ENCODE data around the gene SIDT2.
"Not testable (repeated sequence)": the region's sequence is repeated elsewhere in the genome, so short reads cannot be mapped to it uniquely, and the experiment has no call there.

The SIDT2 gene

DNA sequence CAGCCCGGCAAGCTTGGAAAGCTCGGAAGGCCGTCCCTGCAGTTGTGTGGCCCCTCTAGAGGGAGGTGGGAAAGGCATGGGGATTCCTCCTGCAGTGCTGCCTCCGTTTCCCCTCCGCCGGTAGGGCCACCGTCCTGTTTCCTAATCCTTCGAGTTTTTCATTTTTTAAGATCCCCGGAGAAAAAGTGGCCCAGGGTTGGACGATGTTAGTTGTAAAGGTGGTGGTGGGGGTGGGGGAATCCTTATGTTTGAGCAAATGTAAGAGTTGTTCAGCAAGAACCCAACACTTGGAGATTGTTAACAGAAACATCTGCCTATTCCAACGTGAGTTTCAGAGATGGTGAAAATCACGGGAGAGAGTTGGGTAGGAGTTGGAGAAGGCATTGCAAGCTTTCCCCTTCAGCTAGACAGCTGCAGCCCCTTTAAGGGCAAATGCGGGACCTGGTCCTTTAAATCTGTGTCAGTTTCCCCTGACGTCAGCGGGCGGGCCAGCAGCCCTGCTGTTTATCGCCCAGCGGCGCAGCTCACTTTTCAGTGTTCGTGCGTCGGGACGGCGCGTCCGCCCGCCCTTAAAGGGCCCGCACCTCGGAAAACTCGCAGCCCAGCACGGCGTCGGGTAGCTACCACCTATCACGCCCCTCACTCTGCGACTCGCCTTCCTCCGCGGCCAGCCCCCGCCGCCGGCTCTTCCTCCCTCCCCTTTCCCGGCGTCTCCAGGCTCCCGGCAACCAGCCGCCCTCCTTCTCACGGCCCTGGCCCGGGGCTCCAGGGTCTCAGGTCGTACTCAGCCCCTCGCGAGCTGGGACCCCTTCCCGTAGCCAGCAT is at the start of gene SIDT2:
Gene SIDT2, plus strand, starts transcription at position 534 of the 825 bp plus-strand sequence. CDS start 521 bp downstream, outside the sequence.
- DNase-seq = peak; percentile 61

DNA sequence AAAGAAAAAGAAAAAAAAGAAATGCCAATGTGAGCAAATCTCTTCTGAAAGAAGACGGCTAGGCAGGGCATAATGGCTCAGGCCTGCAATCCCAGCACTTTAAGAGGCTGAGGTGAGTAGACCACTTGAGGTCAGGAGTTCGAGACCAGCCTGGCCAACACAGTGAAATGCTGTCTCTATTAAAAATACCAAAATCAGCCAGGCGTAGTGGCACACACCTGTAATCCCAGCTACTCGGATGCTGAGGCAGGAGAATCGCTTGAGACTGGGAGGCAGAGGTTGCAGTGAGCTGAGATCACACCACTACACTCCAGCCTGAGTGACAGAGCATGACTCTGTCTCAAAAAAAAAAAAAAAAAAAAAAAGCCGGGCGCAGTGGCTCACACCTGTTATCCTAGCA is 48.1 kb upstream of the SIDT2 start:
- not testable (repeated sequence) for DNase-seq

DNA sequence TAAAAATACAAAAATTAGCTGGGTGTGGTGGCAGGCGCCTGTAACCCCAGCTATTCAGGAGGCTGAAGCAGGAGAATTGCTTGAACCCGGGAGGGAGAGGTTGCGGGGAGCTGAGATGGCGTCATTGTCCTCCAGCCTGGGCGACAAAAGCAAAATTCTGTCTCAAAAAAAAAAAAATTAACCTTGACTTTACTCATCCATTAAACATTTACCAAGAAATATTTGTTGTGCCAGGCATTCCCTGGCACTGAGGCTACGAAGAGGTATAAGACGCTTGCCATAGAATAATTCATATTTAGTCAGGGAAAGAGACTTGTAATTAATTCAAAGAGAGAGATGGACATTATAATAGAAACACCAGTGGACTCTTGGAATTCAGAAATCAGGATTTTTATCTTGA is 47.7 kb upstream of the SIDT2 start:
- no peak for DNase-seq

DNA sequence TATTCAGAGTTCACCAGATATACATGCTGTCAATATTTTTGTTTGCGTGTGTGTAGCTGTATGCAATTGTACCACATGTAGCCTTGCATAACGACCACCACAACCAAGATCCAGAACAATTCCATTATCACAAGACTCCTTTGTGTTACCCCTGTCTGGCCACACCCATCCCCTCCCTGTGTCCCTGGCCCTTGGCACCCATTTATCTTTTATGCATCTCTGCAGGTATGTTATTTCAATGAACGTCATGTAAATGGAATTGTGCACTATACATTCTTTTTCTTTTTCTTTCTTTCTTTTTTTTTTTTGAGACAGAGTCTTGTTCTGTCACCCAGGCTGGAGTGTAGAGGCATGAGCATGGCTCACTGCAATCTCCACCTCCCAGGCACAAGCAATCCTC is 44.1 kb upstream of the SIDT2 start:
- DNase-seq = no peak

DNA sequence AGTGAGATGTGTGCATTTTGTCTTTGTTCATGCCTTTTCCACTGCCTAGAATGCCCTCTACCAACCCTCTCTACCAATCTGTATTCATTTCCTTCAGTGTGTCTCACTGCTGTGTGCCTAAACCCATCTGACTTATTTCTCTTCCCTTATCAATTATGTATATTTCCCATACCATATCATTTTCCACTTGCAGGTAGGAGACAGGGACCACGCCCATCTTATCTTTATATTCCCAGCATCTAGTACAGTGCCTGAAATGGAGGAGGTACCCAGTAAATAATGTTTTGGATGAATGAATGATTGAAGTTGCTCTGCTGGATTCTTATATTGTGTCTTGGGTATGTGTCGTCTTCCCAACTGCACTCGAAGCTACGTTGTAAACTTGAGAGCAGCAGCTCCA is 43.6 kb upstream of the SIDT2 start:
- DNase-seq = not testable (repeated sequence)

DNA sequence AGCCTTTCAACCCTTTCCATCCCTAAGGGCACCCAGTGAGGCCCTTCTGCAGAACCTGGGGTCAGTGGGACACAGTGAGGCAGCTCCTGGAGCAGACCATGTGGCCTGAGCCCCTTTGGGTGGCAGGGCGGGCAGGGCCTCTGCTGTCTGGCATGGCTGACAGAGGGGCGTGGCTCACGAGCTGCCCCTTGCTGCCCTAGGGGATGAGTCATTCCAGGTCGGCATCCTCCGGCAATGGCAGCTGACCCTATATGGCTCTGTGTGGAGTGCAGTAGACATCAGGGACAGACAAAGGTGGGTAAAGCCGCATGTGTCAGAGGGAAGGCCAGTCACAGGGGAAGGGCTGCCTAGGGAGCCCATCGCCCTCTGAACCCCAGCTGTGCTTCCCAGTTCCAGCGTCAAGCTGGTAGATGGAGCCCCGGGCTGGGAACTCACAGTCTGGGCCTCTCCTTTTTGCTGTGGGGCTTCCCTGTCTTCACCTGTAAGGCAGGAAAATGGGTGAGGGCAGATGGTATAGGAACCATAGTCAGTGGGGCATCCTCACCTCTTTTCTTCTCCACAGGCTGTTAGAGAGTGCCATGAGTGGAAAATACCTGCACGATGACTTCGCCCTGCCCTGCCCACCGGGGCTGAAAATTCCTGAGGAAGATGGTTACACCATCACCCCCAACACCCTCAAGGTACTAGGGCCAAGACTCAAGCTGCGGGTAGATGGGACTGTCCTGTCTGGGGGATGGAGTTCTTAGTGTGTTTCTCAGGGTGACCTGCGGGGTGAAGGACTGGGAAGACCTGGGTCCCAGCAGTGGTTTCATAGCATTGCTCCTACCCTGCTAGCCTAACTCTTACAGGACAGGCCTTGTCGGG is 41.1 kb upstream of the SIDT2 start:
- not testable (repeated sequence) for DNase-seq

DNA sequence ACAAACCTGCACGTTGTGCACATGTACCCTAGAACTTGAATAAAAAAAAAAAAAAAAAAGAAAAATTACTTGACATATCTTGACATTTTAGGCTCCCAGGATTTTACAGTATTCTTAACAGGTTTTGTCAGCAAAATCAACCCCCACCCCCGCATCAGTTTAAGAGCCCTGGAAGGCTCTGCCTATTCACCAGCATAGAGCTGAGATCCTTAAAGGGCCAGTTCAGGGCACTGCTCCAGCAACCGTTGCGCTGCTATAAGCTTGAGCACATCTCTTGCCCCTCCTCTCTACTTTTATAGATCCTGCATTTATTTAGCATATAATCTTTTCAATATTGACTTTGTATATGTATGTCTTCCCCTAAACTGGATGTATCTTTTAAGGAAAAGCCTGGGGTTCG is 35.2 kb upstream of the SIDT2 start:
- no peak for DNase-seq

DNA sequence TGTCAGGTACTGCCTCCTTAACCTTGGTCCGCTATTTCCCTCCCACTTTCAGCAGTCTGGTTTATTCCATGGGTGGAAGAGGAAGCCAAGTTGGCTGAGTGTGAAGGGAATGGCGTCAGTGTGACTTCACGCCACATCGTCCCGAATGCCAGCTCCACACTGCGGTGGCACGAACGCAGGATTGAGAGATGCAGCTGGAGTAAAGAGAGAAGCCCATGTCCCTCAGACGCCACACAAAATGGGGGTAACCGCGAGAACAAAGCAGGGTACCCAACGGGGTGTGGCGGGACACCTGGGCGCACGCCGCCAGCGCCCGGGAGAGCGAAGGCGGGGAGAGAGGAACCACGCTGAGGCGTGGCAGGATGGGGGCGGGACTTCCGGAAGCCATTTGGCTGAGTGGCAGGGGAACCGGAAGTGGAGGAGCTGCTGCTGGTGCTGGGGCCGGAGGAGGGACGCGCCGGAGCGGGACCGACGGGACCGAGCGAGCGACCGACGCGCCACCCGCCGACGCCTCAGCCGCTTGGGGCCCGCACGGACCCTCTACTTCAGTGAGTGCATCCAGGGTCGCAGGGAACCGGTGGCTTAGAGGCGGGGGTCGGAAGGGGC is 34.6 kb upstream of the SIDT2 start, which contains the start of gene PAFAH1B2:
Gene PAFAH1B2, plus strand, starts transcription at position 417 of the 606 bp plus-strand sequence. CDS start 8,161 bp downstream, outside the sequence.
- peak; percentile 59 for DNase-seq

DNA sequence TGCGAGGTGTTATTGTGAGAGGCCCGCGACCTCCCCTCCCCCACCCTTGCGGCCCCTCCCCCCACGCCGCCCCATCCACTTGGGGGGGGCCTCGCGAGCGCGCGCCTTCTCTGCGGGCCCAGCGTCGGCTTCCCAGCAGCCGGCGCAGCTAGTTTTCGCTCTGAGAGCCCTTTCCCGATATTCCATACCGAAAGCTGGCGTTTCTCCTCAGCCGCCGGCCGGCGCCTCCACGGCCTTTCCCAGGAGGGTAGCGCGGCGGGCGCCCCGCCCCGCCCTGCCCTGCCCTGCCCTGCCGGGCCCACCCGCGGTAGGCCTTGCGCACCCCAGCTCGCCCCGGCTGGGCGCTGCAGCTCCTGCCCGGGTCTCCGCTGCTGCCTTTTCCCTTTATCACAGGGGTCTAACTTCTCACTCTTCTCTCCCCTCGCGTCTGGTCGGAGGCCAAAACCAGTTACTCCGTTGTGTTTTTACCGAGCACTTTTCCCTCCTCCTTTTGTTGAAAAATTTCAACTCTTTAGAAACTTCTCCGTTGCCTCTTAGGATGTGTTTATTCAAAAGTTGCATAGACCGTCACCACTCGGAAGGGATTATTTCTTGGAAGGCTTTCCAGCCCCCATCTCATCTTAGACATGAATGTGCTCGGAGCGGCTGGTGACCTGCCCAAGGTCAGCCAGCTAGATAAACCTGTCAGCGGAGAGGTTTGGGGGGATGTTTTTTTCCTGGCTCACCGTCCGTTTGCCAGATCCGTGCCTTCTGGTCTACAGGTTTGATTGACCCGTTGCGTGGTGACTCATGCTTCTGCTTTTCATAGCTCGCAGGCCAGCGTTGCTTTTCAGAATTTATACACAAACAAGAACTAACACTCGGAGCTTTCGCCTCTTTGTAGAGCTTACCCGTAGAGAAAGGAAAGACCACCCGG is 33.8 kb upstream of the SIDT2 start:
- no peak for DNase-seq

DNA sequence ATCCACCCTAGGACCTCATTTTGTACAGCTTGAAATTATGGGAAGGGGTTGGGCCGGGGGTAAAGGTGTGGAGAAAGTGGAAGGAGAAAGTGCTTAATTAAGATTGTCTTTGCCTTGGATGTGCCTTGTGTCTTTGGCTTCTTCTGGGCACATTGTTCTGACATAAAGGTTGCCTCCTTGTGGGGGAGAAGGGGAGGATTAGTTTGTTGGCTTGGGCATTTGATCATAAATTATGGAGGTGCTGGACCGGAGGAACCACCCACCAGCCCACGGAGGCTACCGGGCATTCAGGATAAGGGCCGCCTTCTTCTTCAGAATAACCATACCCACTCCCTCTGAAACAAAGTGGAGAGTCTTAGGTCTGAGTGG is 33.2 kb upstream of the SIDT2 start:
- DNase-seq = no peak

DNA sequence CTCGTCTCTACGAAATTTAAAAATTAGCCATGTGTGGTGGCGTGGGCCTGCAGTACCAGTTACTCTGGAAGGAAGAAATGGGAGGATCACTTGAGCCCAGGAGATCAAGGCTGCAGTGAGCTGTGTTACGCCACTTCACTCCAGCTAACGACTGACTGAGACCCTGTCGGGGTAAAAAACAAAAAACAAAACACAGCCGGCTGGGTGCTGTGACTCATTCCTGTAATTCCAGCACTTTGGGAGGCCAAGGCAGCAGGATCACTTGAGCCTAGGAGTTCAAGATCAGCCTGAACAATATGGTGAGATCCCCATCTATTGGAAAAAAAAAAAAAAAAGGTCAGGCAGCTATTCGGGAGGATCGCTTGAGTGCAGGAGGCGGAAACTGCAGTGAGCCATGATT is 32.0 kb upstream of the SIDT2 start:
- no peak for DNase-seq

DNA sequence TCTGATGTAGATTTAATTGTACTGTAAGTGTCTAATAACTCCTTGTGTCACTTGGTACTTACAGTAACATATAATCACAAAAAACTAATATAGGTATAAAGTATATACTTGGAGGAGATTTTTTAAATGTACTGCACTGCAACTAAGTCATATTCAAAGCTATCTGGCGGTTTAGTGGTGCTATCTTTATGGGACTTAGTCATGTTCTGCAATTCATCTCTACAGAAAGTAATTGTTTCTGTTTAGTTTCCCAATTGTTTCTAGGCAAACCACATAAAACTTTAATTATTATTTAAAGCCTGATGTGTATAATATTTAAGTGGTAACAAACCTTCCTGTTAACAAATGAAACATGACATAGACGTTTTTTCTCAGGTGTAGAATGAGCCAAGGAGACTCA is 26.5 kb upstream of the SIDT2 start:
- no peak for DNase-seq

DNA sequence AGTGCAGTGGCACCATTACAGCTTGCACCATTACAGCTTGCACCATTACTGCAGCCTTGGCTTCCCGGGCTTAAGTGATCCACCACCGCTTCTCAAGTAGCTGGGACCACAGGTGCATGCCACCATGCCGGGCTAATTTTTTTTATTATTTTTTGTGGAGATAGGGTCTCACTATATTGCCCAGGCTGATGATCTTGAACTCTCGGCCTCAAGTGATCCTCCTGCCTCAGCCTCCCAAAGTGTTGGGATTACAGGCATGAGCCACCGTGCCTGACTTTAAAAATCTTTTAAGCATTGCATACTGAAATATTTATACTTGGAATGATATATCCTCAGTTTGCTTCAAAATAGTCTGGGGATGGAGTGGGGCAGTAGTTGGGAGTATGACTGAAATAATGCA is 24.1 kb upstream of the SIDT2 start:
- DNase-seq = no peak

DNA sequence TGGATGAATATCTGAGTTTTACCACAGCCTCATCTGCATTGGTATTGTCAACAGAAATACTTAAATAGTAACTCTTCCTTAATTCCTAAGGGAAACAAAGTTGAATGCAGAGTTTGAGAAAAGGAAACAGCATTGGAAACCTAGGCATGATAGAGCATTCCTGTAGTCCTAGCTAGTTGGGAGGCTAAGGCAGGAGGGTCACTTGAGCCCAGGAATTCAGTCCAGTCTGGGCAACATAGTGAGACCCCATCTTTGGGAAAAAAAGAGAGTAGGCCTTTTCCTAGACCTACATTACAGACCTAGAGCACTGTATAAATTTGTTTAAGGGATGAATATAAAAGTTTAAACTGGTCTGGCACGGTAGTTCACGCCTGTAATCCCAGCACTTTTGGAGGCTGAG is 21.0 kb upstream of the SIDT2 start:
- DNase-seq = no peak

DNA sequence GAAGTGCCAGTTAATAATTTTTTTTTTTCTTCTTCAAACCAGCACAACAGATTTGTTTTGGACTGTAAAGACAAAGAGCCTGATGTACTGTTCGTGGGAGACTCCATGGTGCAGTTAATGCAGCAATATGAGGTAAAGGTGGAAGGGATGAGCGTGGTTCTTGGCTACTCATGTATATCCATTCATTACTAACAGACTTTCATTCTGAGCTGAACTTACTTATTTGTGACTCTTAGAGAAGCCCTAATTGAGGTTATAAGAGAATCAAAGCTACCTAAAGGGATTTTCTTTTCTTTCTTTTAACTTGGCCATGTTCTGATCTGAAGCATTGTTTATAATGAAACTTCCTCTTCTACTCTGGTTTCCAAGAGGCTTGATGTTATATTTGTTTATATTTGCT is 18.7 kb upstream of the SIDT2 start:
- no peak for DNase-seq

DNA sequence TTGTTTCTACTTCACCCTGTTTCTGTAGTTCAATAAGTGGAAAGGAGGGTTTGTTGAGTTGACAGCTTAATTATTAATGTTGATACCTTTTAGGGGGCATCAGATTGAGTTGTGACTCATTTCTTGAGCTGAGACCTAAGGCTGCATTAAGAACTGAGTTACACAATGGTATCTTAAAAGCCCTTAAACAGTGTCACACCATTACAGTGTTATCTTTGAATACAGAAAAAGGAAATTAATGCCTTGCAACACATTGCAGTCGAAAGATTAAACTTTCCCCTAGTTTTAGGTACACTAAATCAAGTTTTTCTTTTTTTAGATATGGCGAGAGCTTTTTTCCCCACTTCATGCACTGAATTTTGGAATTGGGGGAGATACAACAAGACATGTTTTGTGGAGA is 17.7 kb upstream of the SIDT2 start:
- no peak for DNase-seq

DNA sequence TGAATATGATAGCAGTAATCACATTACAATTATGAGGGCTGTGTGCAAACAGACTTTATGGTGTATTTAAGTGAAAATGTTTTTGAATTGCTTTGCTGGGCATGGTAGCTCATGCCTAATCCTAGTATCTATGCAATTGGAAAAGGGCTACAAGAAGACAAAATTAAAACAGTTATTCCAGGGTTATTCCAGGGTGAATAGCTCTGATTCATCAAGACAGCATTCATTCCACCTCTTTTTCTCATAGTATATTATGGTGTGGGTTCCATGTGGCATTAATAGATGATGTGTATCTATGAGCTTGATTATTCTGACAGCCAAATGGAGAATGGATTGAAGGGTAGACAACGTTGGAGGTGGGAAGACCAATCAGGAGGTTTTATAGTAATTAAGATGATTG is 12.1 kb upstream of the SIDT2 start:
- DNase-seq = no peak

DNA sequence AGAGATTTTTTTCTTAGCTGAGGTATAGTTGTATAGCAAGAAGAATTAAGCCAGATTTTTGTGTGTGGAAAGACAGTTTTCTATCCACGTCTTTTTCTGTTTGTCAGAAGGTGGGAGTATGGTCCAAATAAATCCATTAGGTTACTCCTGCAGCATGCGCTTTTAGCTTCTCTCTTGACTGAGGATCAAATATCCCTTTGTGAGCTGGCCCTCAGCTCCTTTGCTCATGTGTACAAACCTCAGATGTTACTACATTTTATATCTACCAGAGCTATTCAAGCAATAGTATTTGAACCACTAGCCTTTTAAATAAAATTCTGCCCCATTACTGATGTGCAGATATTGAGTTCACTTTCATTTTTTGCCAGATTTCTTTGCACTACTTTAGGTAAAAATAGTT is 8.8 kb upstream of the SIDT2 start:
- no peak for DNase-seq

DNA sequence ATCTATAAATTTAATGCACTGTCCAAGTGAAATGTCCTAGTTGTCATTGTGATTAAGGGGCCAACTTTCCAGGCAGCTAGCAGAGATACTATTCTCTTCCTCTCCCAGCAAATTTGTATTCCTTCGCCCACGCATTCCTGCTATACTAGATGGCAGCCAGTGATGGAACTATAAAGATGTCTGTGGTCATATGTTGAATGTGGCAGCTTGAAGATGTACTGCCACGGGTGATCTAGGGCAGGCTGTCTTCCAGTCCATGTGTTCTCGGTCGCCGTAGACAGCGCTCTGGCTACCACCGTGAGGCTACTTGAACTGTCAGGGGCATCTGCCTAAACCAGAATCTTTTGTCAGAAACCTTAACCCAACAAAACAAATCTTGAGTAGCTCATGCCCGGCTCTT is 8.3 kb upstream of the SIDT2 start:
- DNase-seq = no peak

DNA sequence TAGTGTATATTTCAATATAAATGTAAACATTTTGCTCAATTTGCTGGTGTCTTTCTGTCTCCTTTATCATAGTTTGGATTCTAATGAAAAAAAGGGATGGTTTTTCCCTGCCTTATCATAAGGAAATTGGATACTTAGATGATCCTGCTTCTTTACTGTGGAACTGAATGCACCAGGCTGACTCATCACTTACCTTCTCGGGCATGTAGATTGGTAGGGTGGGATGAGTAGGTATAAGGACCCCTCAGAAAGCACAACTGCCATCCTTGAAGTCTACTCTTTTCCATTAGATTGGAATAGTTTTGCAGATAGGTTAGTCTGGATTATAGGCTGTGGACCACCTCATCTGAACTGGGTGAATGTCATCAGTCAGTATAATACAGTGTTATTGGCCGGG is 7.5 kb upstream of the SIDT2 start:
- DNase-seq = no peak

DNA sequence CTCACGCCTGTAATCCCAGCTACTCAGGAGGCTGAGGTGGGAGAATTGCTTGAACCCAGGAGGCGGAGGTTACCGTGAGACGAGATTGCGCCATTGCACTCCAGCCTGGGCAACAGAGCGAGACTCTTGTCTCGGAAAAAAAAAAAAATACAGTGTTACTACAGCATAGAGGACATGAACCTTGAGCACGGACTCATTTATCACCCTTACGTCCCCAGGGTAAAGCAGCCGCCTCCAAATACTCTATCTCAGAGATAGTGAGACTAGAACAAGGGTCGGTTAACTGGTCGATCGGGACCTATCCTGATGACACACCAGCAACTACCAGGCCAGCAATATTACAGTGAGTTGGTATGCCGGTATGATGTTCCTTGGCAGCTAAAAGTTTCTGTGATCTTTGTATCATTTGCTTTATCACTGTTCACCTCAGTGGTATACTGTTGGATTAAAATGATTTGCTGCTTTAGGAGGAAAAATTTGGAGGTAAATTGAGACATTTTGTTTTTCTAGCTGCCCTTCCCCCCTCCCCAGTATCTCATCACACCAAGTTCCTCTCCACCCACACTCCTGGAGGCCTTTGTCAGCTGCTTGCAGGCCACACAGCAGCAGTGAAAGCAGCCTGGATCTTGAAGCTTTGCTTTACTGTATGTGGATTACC is 7.0 kb upstream of the SIDT2 start:
- no peak for DNase-seq
